KG1 (cell line): Measurements from ENCODE around the gene ITGAE.
A peak's percentile ranks its signal among the peaks of the same experiment; 100 is the strongest.
"Not testable (repeated sequence)": the region's sequence is repeated elsewhere in the genome, so short reads cannot be mapped to it uniquely, and the experiment has no call there.

ENCODE experiments used
- DNase-seq: peaks from one replicate; lab custom pipeline; 2025; lab: John Stamatoyannopoulos, UW

The ITGAE gene, protein sequence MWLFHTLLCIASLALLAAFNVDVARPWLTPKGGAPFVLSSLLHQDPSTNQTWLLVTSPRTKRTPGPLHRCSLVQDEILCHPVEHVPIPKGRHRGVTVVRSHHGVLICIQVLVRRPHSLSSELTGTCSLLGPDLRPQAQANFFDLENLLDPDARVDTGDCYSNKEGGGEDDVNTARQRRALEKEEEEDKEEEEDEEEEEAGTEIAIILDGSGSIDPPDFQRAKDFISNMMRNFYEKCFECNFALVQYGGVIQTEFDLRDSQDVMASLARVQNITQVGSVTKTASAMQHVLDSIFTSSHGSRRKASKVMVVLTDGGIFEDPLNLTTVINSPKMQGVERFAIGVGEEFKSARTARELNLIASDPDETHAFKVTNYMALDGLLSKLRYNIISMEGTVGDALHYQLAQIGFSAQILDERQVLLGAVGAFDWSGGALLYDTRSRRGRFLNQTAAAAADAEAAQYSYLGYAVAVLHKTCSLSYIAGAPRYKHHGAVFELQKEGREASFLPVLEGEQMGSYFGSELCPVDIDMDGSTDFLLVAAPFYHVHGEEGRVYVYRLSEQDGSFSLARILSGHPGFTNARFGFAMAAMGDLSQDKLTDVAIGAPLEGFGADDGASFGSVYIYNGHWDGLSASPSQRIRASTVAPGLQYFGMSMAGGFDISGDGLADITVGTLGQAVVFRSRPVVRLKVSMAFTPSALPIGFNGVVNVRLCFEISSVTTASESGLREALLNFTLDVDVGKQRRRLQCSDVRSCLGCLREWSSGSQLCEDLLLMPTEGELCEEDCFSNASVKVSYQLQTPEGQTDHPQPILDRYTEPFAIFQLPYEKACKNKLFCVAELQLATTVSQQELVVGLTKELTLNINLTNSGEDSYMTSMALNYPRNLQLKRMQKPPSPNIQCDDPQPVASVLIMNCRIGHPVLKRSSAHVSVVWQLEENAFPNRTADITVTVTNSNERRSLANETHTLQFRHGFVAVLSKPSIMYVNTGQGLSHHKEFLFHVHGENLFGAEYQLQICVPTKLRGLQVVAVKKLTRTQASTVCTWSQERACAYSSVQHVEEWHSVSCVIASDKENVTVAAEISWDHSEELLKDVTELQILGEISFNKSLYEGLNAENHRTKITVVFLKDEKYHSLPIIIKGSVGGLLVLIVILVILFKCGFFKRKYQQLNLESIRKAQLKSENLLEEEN

GRCh38 chr17:3800362-3801271 lies at the start of gene ITGAE:
Gene ITGAE (minus strand): TSS chr17:3801188. CDS start chr17:3801144, 44 bp downstream.
- no peak for DNase-seq

GRCh38 chr17:3848229-3848835 lies 47.3 kb upstream of the ITGAE start:
- no peak for DNase-seq

GRCh38 chr17:3847165-3847670 lies 46.2 kb upstream of the ITGAE start:
- DNase-seq: no peak

DNA sequence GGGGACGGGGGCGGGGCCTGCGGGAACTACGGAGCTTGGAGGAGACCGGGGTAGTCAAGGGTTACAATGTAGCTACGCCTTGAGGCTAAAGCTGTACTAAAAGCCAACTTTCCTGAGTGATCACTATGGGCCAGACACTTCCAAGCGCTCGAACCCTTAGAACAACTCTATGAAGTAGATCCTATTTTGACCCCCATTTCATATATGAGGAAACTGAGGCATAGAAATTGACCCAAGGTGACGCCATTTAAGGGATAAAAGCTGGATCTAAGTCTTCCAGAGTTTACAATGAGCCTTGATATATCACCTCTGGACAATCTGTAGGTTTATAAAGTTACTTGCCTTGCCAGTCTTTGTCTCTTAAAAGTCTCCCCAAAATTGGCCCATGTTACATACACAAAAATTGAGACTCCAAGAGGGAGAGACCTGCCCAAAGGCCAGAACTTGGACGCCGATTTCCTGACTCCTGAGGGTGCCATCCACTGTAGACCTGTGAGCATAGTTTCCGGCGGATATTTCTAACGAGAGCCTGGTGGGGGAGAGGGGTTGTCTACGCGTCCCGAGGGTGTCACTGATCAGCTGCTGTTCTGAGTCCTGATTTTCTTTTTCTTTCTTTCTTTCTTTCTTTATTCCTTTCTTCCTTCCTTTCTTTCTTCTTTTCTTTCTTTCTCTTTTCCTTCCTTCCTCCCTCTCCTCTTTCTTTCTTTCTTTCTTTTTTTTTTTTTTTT lies 45.6 kb upstream of the ITGAE start:
- DNase-seq: no peak

DNA sequence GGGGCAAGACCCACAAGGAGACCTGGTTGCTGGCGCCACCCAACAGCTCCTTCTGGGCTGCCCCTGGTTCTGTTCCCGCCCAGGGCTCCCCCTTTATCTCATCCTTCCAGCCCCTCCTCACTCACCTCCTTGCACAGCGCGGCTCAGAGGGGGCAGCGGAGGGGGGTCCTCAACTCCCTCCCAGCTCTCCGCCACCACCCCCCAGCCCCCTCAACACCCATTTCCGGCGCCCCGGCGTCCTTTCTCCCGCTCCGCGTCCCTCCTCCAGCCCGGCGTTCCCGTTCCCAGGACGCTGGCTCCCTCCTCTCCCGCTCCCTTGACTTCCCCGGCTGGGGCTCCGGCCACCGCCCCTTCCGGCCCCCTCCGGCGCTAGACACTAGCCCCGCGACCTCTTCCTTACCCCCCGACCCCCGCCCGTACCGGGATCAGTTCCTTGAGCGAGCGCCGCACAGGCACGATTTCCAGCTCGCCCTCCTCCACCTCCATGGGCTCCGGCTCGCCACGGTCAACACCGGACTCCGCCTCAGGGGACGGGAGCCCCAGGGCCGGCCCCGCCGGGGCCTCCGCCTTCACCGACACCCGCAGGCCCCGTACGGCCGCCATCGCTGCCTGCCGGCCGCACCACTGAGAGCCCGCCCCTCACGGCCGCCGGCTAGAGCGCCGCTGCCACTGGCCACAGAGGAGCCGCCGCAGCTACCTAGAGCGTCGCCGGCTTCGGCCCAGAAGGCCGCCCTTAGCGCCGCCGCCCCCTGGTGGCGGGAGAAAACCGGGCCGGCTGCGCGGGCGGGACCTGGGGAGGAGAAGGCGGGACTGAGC lies 44.8 kb upstream of the ITGAE start, which contains the start of gene NCBP3:
Gene NCBP3 (minus strand): TSS at position 626 of the 816 bp plus-strand sequence. CDS start 23 bp downstream, at position 603.
- DNase-seq: peak; percentile 52

DNA sequence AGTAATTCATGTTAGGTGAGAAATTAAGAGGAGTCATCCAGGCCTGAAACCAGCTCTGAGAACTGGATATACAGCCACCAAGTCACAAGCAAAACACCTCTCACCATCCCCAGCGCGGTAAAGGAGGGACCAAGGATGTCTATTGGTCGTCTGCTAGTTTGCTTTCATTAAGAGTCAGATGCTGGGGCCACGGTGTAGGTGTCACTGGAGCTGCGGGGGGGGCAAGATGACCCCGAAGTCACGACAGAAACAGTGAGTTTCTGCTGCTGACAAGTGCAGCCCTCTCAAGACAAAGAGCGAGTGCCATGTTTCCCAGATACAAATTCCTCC lies 44.3 kb upstream of the ITGAE start:
- DNase-seq: no peak

- not testable (repeated sequence) for DNase-seq
Observed at GRCh38 chr17:3844556-3844955, 43.6 kb upstream of the ITGAE start.

- DNase-seq: no peak
Observed at GRCh38 chr17:3843935-3844516, 43.0 kb upstream of the ITGAE start.

GRCh38 chr17:3838206-3838605 lies 37.2 kb upstream of the ITGAE start:
- DNase-seq: no peak

DNA sequence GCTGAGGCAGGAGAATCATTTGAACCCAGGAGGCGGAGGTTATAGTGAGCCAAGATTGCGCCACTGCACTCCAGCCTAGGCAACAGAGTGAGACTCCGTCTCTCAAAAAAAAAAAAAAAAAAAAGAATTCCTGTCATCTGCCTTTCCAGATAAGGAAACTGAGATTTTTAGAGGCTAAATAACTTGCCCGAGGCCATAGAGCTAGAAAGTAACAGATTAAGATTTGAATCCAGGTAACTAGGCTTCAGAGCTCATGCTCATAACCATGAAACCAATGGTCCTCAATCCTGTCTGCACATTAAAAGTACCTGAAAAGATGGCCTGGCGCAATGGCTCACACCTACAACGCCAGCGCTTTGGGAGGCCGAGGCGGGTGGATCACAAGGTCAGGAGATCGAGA lies 35.6 kb upstream of the ITGAE start:
- DNase-seq: no peak

- no peak for DNase-seq
Observed at GRCh38 chr17:3835410-3836229, 34.6 kb upstream of the ITGAE start.

- no peak for DNase-seq
Observed at GRCh38 chr17:3834811-3835210, 33.8 kb upstream of the ITGAE start.

DNA sequence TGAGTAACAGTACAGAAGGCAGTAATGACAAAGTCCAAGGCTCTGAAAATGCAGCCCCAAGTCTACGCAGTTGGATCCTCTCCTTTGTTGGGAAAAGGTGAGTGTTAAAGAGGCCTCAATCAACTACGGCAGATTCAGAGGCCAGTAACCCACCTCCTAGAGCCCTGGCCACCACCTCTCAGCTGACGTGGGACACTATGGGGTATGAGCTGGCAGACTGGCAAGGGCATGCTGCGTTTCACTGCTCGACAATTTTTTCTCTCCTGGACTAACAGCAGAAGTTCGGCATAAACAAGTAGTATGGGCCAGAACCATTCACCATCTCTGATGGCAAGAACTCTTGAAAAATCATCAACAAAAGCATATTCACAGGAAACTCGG lies 27.9 kb upstream of the ITGAE start:
- no peak for DNase-seq

GRCh38 chr17:3828151-3828851 lies 27.3 kb upstream of the ITGAE start:
- no peak for DNase-seq

DNA sequence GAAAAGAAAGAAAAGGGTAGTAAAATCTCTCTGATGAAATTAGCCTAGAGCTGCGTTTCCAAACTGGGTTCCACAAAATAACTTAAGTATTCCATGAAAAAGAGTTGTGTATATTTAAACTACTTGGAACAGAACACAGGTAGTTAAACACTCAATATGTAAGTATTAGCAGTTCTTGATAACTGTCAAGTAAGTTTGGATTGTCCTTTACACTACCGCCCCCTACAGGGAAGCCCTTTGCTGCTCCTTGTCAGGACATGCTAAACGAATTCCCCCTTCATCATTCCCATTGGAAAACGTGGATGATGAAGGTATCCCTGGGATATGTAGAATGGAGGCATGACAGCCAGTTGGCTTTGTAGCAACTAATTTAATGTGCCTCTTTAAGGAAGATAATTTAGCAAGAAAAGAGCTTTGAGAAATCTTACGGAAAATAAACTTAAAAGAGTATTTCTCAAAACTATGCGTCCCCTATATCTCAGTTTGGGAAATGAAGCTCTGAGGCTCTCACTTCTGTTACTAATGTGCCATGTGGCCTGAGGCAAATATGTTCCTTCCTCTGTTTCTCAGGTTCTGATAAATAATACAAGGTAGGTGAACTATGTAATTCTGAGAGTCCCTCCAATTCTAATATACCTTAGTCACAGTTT lies 26.3 kb upstream of the ITGAE start:
- DNase-seq: no peak

DNA sequence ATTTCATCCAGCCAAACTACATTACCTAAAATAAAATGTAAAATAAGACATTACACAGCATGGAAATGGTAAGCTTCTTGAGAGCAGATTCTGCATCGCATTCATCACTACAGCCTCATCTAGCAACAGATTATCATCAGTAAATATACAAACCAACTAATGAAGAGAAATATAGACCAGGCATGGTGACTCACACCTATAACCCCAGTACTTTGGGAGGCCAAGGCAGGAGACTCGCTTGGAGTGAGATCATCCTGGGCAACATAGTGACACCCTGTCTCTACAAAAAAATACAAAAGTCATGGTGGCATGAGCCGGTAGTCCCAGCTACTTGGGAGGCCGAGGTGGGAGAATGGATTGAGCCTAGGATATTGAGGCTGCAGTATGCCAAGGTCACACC lies 25.2 kb upstream of the ITGAE start:
- DNase-seq: no peak

DNA sequence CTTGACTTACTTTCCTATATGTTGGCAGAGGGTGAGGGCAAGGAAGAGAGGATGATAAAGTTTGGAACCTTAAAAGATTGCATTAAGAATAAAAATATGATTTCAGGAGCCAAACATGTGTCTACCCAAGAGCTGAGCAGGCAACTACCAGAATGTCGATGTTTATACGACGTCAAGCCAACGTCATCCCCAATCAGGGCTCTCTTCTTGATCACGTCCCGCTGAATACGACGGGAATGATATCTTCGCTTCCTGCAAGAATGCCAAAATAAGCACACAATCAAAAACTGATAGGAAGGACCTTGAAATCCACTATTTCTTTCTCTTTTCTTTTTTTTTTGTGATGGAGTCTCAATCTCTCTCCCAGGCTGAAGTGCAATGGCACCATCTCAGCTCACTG lies 20.1 kb upstream of the ITGAE start:
- DNase-seq: no peak
